IPS-11a (cell line): Measurements from ENCODE around the gene NLRC5.
"Not testable (repeated sequence)": the region's sequence is repeated elsewhere in the genome, so short reads cannot be mapped to it uniquely, and the experiment has no call there.

Source experiments
- H3K4me3 ChIP-seq: one replicate; pipeline ENCODE4 v1.5.1; 2013; ENCODE audit warnings: low read depth, low read length, control low read depth

The NLRC5 gene

DNA sequence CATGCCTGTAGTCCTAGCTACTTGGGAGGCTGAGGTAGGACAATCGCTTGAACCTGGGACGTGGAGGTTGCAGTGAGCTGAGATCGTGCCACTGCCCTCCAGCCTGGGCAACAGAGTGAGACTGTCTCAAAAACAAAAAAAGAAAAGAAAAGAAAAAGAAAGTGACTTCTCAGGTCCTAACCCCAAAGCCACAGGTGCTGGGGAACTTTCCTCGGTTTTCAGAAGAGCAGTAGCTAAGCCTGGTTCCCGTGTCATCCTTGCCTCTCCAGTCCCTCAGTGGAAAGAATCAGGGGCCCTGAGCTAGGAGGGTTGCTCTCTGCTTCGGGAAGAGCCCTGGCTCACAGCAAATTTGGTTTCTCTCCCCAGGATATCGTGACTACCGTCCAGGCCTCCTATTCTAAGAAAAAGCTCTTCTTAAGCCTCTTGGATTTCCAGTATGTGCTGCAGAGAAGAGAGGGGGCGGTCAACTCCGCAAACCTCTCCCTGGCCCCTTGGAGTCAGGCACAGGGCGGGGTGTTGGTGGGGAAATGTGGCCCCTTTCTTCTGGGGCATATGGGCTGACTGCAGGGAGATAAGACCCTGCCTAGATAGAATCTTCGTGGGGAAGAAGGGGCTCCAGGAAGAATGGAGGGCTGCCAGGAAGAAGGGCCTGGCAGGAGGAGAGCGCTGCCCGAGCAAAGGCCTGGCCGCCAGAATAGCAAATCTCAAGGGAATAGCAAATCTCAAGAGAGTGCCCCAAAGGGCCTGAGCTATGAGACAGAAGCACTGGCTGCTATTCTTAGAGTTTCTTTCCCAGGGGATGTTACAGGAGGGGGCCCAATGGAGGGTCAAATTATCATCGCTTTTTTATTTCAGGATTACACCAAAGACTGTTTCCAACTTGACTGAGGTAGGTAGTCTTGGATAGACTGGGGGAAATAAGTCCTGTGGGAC, 8.3 kb upstream of the NLRC5 start:
- no peak overlapping the region for H3K4me3 ChIP-seq

DNA sequence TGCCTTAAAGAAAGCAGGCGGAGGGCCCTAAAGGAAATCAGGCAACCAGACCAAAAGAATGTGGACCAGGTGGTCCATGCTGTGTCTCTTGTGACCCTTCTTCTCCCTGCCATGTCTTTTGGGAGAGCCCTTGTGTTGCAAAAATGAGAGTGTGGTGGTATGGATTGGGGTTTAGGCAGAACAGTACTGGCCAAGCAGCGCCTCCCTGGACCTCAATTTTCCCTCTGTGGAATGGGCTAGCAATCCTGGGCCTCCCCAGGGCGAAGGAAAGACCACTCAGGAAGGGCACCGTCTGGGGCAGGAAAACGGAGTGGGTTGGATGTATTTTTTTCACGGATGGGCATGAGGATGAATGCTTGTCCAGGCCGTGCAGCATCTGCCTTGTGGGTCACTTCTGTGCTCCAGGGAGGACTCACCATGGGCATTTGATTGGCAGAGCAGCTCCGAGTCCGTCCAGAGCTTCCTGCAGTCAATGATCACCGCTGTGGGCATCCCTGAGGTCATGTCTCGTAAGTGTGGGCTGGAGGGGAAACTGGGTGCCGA, 7.6 kb upstream of the NLRC5 start:
- H3K4me3 ChIP-seq, result no peak overlapping the region

DNA sequence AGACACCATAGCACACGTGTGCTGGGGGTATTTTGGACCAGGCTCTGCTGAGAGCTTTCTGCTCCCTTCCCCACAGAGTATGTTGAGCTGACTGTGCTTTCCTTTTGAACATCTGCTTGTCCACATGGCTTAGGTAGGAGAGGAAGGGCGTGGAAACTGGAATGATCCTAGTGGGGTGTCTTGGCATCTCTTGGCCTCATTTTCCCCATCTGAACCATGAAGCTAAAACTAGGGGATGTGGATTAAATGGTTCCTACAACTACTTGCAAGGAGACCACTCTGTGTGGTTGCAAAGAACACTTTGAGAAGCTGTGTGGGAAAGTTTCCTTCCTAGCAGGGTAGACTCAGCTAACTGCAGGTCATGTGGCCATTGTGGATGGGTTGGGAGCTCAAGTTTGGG, 6.7 kb upstream of the NLRC5 start:
- no peak overlapping the region for H3K4me3 ChIP-seq

DNA sequence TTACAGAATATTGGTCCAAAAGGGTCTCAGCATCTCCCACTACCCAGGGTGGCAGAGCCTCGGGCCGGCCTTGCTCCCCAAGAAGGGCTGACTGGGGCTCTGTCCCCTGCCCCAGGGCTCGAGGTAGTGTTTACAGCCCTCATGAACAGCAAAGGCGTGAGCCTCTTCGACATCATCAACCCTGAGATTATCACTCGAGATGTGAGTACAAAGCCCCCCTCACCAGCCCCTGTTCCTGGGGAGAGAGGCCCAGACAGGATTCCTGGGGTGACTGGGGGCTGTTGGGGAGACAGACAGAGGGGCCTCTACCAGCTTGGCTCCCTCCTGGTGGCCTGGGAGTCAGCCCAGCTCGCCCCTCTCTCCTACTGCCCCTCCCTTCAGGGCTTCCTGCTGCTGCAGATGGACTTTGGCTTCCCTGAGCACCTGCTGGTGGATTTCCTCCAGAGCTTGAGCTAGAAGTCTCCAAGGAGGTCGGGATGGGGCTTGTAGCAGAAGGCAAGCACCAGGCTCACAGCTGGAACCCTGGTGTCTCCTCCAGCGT, 6.1 kb upstream of the NLRC5 start:
- no peak overlapping the region for H3K4me3 ChIP-seq

DNA sequence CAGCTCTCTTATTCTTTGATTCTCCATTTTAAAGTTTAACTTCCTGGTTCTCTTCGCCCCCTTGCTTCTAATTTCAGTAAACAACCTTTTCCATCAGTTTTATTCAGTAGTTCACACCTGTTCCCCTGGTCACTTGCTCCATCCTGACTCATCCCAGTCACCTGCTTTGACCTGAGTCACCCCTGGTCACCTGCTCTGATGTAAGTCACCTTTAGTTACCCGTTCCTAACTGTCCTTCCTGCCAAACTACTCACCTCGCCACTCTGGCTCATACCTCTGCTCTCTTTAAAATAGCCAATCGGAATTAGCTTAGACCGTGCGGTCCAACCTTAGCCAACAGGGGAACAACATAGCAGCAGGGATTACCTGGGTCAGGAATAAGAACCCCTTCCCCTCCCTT, 4.7 kb upstream of the NLRC5 start:
- no peak overlapping the region for H3K4me3 ChIP-seq

DNA sequence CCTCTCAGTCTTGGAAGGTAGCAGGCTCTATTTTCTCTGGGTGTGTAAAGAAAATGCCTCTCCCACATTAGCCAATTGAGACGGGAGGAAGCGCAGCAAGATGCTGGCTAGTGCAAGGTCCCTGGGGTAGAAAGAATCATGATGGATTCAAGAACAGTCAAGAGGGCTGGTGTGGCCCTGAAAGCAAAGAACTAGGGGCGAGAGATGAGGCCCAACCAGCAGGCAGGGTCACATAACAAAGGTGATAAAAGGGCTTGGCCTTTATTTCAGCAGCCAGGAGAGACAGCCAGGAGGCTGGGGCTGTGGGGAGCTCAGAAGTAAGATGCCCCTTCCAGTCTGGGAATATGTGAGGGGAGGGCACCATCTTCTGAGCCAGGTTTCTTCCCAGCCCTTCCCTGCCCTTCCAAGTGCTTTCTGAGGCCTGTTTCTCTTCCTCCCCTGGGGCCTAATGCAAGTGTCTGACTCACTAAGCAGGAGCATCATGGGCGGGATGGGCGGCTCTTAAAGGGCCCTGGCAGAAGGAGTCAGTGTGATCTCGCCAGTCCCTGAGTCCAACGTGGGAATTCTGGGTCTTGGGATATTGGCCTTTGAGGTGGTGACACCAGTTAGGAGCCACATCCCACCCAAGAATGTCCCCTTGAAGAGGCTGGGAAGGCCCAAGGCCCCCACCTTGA, 3.9 kb upstream of the NLRC5 start:
- H3K4me3 ChIP-seq, result no peak overlapping the region

DNA sequence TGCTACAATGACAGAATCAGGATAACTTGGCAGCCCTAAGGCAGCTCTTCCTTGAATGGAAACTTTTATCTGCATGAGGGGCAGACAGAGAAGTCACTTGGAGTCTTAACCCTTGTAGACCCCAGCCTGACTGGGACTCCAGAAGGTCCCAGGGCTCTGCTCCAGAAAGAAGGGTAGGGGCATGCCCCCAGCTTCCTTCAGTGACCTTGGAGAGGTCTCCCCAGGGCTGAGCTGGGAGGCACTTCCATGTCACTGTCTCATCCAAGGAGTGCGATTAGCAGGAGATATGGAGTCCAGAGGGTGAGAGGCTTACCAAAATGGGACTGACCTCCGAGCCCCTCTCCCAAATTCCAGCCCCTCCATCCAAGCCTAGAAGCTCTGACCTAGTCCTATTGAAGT, 3.4 kb upstream of the NLRC5 start:
- no peak overlapping the region for H3K4me3 ChIP-seq

DNA sequence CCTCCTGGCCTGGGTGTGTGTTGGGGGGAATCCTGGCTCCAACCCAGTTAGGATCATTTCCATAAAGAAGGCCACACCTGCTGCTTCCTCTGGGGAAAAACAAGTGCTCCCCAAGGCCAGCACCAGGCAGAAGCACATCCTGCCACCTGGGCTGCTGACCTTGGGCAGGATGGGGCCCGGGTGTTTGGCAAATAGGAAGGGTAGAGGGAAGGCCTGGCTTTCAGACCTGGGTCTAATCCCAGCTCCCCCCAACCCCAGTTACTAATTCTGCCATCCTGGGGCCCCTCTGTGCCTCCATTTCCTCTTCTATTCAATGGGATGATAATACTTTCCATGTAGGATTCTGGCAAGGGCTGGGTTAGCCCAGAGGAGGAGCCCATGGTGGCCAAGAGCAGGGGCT, 3.0 kb upstream of the NLRC5 start:
- H3K4me3 ChIP-seq, result no peak overlapping the region

DNA sequence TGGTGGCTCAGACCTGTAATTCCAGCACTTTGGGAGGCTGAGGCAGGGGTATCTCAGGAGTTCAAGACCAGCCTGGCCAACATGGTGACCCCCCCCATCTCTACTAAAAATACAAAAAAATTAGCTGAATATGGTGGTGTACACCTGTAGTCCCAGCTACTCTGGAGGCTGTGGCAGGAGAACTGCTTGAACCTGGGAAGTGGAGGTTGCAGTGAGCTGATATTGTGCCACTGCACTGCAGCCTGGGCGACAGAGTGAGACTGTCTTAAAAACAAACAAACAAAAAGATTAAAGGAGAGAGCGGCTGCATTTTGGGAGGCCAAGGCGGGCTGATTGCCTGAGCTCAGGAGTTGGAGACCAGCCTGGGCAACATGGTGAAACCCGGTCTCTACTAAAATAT, 2.4 kb upstream of the NLRC5 start:
- not testable (repeated sequence) for H3K4me3 ChIP-seq

DNA sequence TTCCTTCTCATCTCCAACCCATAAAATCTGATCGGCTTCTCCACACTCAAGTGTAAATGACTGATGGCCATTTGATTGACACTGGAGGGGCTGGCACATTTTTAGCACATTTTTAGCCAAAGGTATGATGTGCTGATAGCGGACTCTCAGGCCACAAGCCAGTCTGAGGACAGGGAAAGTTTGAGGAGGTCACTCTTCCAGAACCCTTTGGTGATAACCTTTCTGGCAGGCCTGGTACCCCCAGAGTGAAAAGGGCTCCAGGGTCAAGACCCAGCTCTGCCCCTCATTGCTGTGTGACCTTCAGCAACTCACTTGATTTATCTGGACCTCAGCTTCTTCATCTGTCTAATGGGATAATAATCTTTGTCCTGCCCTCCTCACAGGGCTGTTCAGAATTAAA, 1.7 kb upstream of the NLRC5 start:
- H3K4me3 ChIP-seq, result no peak overlapping the region

DNA sequence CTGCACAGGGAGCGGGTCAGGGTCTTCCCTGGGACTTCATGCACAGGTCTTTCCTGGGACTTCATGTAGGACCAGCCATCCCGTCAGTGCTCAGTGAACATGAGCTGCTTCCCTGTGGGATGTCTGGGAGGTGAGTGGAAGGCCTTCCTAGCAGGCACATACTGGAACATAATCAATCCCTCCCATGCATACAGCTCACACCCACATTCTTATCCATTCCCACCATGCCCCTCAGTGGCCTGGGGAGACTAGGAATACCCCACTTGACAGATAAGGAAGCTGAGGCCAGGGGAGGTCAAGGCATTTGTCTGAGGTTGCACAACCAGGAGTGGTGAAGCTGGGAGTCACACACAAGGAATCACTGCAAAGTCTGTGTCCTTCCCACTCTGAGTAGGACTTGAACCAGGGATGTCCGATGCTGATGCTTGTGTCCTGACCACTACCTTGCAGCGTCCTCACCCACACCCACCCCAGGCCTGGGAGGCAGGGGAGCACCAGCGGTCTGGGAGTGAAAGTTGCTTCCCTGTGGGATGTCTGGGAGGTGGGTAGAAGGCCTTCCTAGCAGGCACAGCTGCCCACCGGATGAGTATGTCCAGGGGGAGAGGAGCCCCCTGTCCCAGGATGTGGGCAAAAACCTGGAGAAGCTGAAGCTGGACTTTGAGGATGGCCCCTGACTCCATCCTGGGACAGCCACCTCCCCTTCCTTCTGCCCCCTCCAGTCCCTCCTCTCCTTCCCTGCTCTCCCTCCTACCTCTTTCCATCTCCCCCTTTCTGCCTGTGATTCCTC, 1.0 kb upstream of the NLRC5 start:
- H3K4me3 ChIP-seq, result no peak overlapping the region

DNA sequence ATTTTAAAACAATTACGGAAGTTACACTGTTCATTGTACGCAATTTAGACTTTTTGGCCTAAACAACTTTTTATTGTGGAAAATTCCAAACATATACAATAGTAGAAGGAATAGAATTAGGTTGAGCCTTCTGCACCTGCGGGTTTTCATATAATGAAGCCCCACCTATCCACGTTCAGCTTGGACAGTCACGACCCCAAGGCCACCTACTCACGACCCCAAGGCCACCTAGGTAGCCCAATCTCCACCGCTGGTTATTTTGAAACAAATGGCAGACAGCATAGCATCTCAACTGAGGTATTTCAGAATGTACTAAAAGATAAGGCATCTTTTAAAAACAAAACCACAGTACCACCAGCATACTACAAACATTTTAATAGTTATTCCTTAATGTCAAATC, 631 bp downstream of the NLRC5 start:
- H3K4me3 ChIP-seq, result peak overlapping the region; percentile 48

DNA sequence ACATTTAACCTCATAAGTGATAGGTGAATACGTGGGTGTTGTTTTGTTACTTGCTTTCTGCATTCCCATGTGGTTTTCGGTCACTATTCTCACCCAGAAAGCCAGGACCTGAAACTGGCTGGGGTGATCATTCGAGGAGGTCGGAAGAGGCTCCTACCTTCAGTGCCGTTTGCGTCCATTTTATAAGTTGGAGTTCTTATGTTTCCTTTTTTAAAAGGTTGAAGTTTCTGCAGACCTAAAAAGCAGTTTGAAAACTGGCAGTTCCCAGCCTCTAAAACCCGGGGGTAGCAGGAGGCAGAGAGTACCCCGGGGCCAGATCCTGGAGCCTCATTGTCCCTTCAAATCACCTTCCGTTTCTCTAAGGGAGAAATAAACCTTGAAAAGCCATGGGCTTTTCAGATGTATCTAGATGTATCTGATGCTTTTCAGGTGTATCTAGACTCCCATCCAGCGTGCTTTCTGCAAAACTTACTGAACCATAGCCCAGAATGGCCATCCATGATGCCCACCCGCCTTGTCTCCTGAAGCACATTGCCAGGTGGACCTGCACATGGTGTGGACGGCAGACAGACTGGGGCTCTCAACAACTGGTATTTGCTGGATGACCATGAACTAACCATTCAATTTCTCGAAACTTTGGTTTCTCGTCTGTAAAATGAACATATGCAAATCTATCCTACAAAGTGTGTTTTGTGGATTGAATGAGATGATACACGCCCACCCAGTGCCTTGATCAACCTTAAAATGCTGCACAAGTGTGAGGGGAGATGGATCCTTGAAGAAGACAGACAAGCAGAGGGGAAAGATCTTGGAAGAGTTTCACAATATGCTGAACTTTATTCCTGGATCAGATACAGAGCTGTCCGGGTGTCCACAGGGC, 1.3 kb downstream of the NLRC5 start:
- H3K4me3 ChIP-seq, result no peak overlapping the region

DNA sequence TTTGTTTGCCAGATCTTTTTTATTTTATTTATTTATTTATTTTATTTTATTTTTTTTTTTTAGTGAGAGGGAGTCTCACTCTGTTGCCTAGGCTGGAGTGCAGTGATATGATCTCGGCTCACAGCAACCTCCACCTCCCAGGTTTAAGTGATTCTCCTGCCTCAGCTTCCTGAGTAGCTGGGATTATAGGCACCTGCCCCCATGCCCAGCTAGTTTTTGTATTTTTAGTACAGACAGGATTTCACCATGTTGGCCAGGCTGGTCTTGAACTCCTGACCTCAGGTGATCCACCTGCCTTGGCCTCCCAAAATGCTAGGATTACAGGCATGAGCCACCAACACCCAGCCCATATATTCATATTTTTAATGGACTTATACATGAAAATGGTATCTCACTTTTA, 3.1 kb downstream of the NLRC5 start:
- not testable (repeated sequence) for H3K4me3 ChIP-seq

DNA sequence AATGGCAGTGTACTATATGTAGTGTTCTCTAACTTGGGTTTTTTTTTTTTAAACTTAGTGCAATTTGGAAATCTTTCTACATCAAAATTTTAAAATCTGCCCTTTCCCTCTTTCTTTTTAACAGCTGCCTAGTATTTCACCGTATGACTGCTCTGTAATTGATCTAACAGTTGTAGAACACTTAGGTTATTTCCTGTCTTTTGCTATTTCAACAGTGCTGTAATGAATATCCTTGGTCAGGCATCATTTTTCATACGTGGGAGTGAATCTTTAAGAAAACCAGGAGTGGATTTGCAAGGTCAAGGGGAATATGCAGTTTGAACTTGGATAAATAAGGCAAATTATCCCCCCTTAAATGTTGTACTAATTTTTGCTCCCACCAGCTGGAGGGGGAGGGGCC, 3.8 kb downstream of the NLRC5 start:
- H3K4me3 ChIP-seq, result no peak overlapping the region

DNA sequence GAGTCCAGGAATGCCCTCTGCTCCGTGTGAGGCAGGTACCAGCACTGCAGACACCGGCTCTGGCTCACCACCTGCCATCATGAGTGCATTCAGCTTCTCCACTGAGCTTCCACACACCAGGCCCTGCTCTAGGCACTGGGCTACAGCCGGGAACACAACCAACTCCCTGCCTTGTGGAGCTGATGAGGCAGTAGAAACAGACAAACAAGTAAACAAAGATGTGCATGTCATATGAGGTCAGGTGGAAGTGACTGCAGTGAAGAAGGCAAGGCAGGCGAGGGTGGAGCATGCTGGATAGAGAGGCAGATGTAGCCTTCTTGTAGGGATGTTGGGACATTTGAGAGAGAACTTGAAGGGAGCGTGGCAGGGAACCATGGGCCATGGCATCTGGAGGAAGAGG, 5.0 kb downstream of the NLRC5 start:
- no peak overlapping the region for H3K4me3 ChIP-seq

DNA sequence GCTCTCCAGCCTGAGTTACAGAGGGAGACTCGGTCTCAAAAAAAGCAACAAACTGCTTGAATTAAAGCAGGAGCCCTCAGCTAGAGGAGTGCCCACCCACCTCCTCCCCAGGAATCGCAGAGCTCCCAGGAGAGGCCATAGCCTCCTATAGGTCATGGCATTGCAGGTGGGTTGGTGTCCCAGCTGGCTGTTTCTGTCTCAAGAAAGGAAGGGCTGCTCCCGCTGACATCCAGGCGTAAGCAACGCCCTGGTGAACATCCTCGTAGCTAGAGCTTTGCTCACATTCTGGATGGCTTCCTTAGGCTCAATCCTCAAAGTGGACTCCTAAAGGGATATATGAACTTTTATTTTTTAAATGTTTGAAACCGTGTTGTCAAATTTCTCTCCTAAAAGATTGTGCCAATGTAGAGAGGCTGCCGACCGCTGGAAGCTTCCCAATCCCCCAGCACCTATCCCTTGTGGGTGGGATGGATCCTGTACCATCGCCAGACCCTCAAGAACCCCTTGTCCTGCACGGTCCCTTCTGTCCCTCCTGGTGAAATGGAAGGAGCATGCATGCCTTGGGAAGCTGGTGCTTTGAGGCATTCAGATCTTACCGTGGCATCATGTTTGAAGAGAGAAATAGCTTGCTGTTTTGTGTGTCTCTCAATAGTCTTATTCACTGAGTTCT, 5.9 kb downstream of the NLRC5 start:
- H3K4me3 ChIP-seq, result no peak overlapping the region

DNA sequence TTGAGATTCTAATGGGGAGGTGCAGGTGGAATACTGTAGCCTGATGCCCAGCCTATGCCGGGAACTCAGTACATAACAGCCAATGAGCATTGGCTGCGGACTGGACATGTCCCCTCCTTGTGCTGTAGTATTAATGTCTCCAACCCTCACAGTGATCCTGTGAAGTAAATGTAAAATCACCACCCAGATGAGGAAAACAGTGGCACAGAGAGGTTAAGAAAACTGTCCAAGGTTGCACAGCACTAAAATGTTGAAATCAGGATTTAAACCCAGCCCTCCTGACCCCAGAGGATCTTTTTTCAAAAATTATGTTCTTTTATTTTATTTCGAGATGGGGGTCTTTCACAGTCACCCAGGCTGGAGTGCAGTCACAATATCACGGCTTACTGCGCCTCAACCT, 7.9 kb downstream of the NLRC5 start:
- no peak overlapping the region for H3K4me3 ChIP-seq

DNA sequence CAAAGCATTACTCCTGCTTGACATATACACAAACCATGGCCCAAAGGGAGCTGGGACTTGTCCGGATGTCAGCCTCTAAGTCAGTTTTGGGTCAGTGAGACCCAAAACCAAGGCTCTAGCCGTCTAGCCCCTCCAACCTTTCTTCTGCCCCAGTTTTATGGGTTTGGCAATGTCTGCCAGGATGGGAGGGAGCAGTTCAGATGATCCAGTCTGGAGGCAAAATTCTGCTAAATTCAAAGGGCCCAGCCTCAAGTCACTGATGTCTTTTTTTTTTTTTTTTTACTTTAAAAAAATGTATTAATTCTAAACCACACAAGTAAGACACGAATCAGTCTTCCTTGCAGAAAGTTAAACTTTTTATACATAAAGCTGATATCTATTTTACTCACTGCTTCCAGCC, 8.6 kb downstream of the NLRC5 start:
- no peak overlapping the region for H3K4me3 ChIP-seq

DNA sequence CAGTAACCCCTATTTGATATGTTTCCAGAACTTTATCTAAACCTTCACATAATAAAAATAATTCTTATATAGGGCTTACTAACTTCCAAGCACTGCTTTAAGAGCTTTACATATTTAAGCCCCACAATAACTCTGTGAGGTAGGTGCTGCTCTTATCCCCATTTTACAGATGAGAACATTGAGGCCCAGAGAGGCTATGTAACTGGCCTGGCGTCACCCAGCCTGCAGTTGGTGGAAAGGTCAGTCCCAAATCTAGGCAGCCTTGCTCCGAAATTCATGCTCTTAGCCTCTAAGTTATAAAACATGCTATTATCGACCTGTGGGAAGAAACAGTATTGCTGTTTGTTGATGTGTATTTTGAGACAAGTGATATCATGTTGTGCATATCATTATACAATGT, 9.0 kb downstream of the NLRC5 start:
- H3K4me3 ChIP-seq, result no peak overlapping the region
